Thyroid gland (tissue), 4 donors: Measurements from ENCODE around the gene P3H3.

Experiments used
- CTCF ChIP-seq, 6 experiments: fragments of 200-600 bp in 3 of 6; fragments of 450-650 bp in 3 of 6; sonication (generic) in 3 of 6; IDR thresholded peaks; one replicate each; pipeline ENCODE4 v1.5.1; 2016 to 2019; ENCODE audit warnings: antibody characterized with exemption in 6 of 6, mild to moderate bottlenecking in 2 of 6, inconsistent platforms in 1 of 6, moderate library complexity in 1 of 6
- POLR2A ChIP-seq, 2 donors: fragments of 450-650 bp; IDR thresholded peaks; one replicate each; pipeline ENCODE4 v1.6.1; 2017; ENCODE audit warnings: antibody characterized with exemption in 2 of 2, mild to moderate bottlenecking in 2 of 2, moderate library complexity in 1 of 2

DNA sequence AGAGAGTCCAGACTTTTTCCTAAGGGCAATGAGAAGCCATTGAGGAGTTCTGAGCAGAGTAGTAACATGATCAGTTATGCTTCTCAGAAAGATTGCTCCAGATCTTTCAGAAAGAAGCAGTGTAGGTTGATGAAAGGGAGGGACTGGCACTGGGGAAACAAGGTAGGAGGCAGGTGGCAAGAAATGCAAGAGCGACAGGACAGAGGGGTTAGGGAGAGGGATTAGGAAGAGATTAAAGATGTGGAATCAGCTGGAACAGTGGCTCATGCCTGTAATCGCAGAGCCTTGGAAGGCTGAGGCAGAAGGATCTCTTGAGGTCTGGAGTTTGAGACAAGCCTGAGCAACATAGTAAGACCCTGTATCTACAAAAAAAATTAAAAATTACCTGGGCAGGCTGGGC is 19.5 kb downstream of the P3H3 start:
- TF ChIP-seq POLR2A (IDR thresholded peaks at IDR 0.05), result no peak
- no peak for TF ChIP-seq CTCF (IDR thresholded peaks at IDR 0.05)
